Kidney capillary endothelial cell (primary cell): Measurements from ENCODE around the gene TMEM184B.
"Not testable (repeated sequence)": the region's sequence is repeated elsewhere in the genome, so short reads cannot be mapped to it uniquely, and the experiment has no call there.

Source experiments
- DNase-seq: peaks from one replicate; pipeline ENCODE4 v3.0.0-alpha.2; 2018; ENCODE audit warnings: low spot score

TMEM184B gene

DNA sequence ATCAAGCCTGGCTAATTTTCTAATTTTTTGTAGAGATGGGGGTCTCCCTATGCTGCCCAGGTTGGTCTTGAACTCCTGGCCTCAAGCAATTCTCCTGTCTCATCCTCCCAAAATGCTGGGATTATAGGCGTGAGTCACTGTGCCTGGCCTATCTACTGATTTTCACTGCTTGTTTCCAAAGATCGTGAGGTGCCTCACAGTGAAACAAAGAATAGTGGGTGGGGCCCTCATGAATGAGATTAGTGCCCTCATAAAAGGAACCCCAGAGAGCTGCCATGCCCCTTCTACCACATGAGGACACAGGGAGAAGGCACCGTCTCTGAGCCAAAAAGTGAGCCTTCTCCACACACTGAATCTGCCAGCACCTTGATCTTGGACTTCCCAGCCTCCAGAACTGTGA, 23.5 kb downstream of the TMEM184B start:
- DNase-seq: no peak

DNA sequence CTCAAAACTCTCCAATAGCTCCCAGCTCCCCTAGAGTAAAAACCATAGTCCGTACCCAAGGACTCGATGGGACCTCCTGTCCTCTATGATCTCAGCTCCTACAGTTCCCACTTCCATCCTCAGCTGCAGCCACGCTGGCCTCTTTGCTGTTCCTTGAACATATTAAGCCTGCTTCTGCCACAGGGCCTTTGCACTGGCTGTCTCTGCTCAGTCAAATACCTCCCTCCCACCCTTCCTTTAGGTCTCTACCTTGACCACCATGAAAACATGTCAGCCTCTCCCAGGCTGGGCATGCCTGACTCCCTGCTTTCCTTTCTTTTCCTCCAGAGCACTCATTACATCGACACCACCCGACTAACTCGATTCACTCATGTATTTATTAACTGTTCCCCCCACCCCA, 24.5 kb downstream of the TMEM184B start:
- DNase-seq: no peak

DNA sequence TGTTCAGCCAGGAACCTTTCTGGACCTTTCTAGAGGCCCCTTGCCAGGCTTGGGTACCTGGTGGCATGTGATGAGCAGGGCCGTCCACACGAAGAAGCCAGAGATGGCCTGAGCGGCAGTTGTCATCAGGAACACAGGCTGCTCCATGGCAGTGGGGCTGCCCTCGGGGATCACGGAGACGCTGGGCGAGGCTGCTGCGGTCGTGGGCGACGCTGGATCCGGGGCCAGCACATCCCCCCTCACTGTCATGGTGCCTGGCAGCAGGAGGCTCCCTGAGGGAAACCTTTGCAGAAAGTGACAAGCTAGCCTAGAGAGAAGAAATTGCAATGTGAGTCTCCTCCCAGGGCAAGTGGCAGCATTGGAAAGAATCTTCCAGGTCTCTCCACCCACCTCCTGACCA, 25.1 kb downstream of the TMEM184B start:
- no peak for DNase-seq

DNA sequence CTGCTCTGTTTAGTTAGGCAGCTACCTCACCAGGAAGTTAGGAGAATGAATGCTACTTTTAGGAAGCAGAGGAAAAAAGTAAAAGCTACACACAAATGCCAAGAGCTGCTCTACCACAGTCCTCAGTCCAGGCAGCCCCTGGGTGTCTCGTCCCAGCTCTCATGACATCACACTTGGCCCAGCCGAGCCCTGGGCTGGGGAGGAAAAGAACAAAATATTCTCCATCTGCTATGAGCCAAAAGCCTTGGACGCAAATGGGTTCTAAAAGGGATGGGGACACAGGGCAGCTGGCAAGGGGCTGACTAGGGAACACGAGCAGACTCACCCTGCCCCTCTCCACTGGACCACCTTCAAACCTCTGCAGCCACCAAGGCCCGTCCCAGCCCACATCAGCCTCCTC, 26.1 kb downstream of the TMEM184B start:
- DNase-seq: no peak

DNA sequence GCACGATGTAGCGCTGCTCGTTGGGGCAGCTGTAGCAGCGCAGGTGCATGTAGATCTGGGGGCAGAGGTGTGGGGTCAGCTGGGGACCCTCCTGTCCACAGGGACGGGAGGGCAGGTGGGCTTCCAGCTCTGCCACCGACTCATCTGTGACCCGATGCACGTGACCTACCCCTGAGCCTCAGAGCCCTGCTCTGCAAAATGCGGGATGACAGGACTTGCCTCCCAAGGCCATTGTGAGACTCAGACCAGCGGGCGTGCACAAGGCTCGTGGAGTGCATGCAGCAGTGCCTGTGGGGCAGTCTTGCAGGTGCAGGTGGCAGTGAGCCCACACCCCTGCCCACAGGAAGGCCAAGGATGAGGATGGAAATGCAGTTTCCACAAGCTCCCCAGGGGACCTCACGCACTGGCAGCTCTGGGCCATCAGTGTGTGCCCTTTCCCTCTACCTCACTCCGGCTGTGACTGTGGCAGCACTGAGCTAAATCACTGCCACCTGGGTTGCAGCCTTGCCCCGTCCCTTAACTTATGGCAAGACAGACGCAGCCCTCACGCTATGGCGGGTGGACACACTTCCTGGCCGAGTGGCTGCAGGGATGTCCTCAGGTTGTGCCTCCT, 26.7 kb downstream of the TMEM184B start:
- no peak for DNase-seq

DNA sequence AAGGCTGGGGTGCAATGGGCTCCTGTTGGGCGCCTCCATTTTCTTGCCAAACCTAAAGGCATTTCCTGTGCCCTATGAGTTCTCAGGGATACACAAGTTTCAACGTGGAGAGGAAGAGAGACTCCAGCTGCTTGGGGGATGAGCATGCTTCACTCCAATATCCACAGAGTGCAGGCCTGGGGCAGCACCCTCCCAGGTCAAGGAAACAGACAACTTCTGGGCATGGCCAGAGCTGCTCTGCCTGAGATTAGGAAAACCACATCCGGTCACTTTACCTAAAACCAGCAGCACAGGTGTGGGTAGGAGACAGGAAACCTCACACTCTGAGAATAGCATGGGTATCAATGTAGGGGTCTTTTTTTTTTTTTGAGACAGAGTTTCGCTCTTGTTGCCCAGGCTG, 28.7 kb downstream of the TMEM184B start:
- no peak for DNase-seq

DNA sequence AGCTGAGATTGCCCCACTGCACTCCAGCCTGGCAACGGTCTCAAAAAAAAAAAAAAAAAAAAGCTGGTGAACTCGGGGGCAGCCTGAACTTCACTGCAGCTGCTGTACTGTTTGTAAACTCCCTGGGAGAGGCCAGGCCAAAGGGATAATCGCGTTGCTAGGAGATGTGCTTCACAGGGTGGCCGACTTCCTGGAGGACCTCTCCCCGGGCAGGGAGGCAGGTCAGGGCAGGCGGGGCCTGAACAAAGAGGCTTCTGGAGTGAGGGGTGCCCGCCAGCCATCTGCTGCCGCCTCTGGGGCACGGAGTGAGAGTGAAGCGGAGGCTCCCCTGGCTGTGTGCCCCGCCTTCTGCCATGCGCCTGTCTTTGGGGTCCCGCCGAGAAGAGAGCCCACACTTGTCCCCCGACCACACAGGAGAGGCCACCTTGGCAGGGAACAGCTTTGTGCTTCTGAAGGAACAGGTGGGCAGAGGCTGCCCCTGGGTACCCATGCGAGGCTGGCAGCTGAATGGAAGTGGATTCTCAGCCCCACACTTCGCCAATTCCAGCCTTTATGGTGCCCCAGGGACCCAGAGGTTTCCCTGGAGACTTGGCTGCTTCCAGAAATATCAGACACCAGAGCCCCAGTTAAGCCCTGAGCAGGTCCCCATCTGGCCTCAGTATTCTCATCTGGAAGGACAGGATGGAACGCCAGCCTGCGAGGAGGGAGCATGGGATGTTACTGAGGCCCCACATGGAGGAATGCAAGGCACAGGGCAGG, 29.6 kb downstream of the TMEM184B start:
- DNase-seq: no peak

DNA sequence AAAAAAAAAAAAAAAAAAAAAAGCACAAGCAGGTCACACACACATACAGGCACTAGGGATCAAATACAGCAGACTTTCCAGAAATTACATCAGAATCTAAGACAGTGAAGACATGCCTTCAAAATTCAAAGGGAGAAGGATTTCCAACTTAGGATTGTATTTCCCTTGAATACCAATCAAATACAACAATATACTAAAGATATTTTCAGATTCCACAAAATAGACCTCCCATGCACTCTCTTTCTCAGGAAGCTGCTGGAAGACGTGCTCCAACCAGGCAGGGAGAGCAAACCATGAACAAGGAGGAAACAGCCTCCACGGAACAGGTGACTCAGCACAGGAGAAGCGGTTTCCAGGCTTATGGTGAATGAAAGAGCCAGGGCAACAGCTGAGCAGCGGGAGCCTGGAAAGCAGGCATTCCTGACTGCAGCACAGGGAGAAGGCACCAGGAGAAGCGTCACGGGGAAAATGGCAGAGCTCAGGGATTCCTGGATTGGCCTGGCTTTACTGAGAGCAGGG, 32.0 kb downstream of the TMEM184B start:
- peak; percentile 88 for DNase-seq

DNA sequence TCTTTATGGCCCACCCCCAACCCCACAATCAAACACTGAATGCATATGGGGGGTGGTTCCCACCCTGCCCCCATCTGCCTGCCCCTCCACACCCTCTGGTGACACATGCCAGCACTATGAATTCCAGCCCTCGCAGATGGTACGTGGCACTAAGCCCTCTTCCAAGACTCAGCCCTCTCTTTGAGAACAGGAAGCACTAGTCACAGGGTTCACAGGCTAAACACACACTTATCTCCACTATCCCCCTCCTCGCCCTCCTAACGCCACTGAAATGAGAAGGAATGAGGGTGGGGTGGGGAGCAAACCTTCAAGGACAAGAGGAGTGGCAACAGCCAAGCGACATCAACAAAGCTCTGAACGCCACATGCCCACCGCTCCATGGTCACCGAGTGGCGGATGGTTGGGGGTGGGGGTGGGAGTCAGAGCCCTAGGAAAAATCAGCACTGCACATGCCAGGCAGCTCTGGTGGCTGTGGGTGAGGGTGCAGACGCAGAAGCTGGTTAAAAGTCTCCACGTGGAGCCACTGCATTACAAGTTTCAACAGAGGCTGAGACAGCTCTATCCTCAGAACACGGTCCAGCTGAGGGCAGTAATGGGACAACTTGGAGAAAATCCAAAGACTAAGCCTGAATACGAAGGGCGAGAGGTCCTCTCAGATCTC, 33.6 kb downstream of the TMEM184B start:
- peak; percentile 92 for DNase-seq

DNA sequence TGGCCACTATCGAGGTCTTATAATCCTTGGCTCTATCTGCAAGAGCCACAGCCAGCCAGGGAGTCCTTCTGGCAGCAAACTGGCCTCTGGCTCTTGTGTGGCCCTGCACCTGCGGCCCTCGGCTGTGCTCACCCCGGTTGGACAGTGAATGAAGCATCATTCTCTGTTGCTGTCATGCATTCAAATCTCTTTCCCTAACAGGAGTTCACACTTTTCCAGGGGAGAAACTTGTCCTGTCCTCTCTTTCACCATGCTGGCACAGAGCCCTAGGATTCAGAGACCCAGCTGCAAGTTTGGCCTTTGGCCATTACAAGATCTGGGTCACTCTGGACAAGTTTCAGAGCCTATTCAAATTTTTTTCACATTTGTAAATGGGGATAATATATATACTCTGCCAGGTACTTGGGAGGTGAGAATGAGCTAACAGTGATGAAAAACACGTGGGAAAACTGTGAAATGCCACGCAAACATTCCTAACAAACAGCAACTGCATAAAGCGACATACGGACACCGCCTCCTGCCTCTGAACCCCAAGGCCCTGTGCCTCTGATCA, 34.2 kb downstream of the TMEM184B start:
- DNase-seq: no peak

DNA sequence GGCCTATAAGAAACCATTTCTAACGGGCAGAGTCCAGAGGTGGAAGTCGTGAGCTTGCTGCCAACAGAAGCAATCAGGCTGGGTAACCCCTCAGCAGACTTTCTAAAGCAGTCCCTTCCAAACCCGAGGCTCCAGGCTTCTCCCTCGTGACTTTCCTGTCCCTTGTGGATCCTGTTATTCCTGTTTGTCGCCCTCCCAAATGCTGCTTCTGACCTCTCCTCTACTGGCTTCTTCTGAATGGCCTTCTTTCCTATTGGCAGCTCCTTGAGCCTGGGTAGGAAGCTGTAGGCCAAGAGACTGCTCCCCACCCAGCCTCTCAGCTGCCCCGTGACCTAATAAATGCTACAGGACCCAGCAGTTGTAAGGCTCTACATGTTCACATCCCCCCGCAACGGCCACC, 36.0 kb downstream of the TMEM184B start:
- DNase-seq: no peak

DNA sequence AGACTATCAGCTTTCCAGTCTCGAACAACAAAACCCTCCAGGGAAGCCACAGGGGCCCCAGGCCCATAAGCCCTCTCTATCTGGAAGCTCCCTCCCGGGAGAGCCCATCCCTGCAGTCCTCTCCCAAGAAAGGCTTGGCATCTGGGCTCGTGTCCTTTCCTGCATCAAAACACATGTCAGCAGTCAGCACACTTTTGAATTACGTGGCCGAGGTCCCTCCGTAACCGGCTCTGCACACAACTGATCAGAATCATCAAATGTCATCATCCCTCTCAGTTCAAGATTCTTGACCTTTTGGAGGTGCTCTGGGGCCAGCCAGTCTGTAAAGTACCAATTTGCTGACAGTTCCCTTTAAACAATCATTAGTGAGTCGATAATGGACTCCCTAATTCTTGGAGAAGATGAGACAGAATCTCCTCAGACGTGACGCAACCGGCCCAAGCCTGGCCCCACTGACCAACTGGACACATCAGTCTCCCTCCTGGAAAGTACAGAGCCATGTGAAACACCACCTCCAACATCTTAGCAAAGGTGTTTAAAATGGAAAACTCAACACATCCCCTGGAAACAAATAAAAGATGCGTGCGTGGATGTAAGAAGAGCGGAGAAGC, 37.5 kb downstream of the TMEM184B start:
- DNase-seq: no peak

DNA sequence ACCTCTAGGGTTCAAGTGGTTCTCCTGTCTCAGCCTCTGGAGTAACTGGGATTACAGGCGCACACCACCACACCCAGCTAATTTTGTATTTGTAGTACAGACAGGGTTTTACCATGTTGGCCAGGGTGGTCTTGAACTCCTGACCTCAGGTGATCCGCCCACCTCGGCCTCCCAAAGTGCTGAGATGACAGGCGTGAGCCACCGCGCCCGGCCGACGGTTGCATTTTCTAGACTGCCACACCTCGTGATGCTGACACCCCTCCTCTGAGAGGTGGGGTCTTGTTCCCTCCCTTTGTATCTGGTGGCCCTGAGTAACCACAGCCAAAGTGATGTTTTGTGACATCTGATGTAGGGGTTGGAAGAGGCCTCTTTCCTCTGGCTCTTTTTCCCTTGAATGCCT, 39.0 kb downstream of the TMEM184B start:
- not testable (repeated sequence) for DNase-seq

DNA sequence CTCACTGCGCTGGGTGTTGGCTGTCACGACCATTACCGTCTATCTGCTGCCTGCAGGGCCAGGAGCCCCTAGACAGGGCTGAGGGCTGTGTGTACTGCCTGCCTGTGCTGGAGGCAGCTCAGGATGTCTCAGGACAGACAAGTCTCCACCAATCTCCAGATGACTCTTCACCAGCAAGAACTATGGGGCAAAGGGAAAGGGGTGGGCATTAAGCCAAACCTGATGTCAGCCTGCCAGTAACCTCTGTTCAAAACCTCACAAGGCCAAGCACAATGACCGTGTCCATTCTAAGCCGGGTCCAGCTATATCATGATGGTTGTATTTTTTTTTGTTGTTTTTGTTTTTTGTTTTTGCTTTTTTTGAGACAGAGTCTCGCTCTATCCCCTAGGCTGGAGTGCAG, 39.4 kb downstream of the TMEM184B start:
- DNase-seq: no peak

DNA sequence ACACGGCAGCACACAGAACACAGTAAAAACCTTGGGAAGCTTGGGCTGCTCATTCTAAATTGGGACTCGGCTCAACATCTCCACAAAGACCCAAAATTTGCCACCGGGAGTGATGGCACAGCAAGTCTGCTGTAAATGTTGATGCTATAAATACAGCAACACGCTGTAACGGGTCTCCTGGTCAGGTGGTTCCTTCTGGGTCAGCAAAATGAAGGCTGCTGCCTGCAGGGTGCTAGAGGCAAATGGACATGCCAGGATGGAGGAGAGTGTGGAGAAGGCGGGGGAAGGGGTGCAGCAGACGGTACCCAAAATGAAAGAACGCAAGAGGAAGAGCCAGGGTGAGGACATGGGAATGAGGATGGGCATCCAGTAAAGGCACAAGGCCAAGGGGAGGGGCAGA, 40.6 kb downstream of the TMEM184B start:
- no peak for DNase-seq

DNA sequence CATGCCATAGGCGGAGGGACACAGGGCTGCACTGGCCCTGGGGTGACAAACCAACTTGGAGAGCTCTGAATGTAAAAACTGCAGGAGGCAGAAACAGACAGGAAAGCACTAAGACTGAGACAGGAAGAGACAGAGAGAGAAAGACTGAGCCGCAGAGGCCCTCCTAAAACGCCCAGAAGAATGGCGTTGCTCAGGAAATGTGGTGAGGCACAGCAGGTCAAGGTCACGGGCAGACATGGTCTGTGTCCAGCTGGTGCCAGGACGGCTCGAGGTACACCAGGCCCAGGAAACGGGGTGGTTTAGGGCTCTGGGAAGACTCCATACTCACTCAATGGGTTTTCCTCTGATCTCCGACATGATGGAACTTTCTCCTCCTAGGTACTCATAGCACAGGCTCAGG, 41.9 kb downstream of the TMEM184B start:
- peak; percentile 46 for DNase-seq

DNA sequence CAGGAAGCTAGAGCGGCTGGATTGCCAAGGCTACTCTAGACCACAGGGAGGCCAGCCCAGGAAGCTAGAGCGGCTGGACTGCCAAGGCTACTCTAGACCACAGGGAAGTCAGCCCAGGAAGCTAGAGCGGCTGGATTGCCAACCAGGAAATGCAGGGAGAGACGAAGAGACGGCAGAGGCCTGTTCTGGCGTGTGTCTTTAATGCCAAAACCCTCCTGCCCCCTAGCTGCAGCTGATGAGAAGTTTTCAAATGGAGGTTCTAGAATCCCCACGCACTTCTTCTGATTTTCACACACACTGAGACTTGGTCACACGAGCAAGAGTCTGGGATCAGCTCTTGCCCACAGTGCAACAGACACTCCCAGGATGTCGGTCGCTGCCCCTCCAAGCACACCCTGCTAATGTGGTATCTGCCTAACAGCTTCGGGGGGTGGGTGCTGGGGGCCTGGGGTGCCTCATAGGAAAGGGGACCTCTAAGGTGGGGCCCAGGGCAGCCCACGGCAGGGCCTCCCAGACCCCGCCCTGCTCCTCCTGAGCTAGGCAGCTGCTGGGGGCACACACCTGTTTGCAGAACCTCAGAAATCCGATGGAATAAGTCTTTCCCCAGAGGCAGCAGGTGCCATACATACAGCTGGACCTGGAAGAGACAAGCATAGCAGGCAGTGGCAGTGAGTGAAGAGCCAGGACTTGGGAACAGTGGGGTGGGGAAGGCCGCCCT, 42.5 kb downstream of the TMEM184B start:
- peak; percentile 79 for DNase-seq

DNA sequence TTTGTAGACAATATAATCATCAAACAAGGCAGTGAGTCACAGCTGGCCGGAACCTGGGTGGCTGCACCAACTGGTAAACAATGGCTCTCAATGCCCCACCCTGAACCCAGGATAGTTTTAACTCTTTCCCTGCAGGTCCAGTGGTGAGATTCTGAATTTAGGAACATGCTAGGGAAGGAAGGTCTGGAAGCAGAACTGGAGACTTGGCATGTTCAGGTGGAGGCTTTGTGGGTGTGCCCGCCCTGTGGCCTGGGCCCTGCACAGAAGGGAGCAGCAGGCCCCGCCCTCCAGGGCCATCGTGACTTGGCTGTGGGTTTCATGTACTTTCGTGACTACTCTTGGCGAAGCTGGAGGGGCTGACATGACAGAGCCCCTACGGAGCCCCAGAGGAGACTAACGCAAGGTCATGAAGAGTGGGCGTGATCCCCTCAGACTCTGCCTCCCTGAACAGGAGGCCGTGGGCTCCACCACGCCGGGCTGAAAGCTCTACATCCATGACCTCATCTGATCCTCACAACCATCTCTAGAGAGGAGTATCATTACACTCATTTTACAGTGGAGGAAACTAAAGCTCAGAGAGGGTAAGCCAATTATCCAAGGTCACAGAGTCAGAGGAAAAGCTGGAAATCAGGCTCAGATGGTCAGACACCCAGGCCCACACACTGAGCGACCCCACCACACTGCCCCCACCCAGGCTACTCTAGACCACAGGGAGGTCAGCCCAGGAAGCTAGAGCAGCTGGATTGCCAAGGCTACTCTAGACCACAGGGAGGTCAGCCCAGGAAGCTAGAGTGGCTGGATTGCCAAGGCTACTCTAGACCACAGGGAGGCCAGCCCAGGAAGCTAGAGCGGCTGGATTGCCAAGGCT, 43.7 kb downstream of the TMEM184B start:
- DNase-seq: peak; percentile 91

DNA sequence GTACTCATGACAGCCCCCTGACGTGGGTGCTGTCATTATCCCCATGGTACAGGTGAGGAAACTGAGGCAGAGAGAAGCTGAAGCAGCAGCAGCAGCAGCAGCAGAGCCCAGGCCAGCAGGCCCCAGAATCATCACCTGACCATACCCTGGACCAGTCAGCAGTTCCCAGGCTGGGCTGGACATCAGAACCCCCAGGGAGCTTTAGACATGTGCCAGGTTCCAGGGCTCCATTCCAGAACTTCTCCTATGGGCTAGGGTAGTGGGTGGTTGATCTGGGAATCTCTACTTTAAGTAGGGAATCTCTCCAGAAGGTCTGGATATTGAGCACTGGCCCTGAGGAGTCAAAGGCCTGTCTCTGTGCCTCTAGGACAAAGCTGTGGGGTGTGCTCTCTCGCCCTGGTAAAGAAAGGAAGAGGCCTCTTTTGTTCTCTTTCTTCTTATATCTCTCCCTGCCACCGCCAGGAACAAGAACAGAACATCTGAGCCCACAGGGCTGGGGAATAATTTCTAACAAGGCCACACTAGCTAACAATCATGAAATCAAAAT, 44.4 kb downstream of the TMEM184B start:
- DNase-seq: no peak

DNA sequence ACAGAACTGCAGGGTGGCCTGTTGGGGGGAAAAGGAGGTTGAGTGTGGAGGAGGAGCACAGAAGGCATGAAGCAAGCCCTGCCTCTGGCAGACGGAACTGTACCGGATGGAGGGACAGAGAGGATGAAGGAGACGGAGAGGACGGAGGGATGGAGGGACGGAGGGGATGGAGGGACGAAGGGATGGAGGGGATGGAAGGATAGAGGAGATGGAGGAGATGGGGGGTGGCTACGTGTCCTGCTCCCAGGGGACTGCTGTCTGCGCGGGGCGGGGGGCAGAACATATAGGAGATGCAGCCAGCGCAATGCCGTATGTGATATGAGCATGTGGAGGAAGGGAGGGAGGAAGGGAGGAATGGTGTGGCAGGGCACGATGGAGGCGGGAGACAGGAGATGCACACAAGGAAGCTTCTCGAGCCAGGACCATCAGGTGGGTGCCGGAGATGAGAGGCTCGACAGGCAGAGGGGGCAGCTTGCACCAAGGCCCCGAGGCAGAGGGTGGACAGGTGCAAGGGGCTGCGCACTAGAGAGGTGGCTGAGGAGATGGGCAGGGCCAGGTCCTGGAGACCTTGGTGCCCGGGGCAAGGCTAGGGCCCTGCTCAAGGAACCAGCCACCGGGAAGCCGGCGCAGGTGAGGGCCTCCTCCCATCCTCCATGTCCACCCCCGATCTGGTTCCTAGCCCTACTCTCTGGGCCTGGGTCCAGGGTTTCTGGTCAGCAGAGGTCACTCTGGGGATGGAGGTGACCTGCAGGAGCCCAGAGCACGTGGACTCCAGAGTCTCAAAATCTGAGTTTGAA, 45.8 kb downstream of the TMEM184B start:
- no peak for DNase-seq
